Left renal pelvis (tissue), 4 donors: ENCODE data around the gene POC1A. TPM values are rescaled to one million over a fixed set of nuclear protein-coding genes. Genes with fewer than 3 reads are reported as not detected.

Source experiments
- DNase-seq, 4 donors: peaks; one replicate each; pipeline ENCODE4 v3.0.0-alpha.2; 2013; ENCODE audit warnings: low read depth in 4 of 4, low spot score in 3 of 4
- polyA plus RNA-seq, 4 donors: library from polyadenylated mRNA; unstranded; fragments of 120-200 nt; gene quantifications; one replicate each; pipeline ENCODE4 v1.2.1, GENCODE V29; 2013; ENCODE audit not compliant: insufficient read length in 4 of 4

POC1A gene
- polyA plus RNA-seq, 4 donors = 6.7 to 8.9 (median 7.6) TPM

DNA sequence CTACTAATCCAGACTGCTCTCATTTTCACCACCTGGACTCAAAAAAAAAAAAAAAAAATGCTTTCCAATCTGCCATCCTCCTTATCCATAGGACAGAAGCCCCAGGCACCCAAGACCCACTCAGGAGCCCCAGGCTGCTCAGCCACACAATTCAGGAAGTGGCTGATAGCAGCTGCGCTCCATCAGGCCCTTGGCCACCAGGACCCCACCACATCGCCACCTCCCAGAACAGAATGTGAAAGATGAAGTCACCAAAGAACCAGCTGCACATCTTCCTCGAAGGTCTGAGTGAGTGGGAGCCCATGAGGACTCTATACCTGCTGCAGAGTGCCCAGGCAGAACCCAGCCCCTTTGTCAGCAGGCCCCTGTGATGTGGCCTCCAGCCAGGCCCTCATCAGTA lies 19.5 kb downstream of the POC1A start:
- no peak for DNase-seq

DNA sequence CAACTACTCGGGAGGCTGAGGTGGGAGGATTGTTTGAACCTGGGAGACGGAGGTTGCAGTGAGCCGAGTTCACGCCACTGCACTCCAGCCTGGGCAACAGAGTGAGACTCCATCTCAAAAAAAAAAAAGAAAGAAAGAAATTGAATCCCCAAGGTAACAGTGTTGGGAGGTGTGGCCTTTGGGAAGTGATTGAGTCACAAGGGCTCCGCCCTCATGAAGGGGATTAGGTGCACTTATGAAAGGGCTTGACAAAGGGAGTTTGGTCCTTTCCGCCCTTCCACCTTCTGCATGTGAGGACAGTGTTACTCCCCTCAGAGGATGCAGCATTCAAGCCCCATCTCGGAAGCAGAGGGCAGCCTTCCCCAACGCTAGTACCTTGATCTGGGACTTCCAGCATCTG lies 21.3 kb downstream of the POC1A start:
- no peak for DNase-seq

DNA sequence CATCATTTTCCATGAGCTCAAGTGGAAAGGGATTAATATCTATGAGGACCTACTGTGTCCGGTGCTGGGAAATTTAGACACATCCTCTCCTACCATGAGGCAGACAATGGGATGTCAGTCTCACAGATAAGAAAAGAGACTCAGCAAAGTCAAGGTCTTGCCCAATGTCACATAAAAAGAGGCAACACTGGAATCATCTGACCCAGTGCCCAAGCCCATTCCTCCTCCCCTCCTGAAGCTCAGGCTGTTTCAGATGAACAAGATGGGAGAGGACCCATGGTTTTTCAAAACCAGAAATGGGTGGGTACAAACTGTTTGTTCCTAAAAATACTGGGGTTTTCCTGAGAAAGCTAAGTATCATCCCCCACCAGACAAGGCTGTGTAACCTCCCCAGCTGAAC lies 22.2 kb downstream of the POC1A start:
- no peak for DNase-seq

DNA sequence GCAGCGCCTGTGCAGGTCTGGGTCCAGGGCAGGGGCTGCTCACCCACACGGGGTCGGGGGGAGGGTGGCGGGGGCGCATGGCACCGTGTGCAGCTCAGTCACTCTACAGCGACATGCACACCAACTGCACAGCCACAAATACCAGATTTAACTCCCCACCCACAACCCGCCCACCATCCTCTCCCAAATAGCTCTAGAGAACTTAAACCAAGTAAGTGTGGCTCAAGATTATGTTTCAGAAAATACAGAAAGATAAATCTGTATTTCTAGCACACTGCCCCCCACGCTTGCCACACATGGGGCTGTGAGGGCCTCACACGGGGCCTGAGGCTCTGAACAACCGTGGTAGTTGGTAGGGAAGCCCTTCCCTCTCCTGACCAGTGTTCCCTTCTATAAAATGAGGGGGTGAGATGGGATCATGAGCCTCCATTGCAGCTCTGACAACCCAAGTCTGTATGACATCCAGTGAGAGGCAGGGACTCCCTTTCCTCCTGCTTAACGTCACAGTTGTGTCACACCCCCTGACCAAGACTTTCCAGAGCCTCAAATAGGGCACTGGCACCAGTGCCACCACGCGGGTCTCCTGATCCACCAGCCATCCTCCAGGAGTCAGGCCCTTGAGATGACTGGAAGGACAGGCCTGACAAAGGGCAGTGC lies 23.1 kb downstream of the POC1A start:
- DNase-seq = no peak

DNA sequence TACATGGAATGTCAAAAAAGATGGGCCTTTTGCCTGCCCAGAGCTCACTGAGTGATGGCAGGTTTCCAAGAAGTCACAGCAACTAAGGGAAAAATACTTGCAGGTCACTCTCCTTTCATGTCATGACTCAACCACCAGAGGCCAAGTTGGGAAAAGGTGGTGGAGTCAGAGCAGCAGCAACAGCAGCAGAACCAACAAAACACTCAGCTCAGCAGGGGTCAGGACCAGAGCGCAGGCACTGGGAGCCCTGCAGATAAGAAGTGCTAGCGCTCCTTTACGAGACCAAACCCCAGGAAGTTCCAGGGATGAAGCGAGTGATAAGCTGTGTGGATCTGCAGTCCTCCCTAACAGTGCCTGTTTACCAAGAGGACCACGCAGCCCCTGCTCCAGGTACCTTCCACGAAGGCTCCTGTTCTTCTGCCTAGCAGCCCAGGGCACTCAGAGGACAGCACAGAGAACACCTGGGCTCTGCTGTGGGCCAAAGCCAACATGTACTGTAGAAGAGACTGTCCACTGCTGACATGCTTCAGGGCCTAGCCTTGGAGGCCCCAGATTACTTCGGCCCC lies 26.0 kb downstream of the POC1A start:
- no peak for DNase-seq

DNA sequence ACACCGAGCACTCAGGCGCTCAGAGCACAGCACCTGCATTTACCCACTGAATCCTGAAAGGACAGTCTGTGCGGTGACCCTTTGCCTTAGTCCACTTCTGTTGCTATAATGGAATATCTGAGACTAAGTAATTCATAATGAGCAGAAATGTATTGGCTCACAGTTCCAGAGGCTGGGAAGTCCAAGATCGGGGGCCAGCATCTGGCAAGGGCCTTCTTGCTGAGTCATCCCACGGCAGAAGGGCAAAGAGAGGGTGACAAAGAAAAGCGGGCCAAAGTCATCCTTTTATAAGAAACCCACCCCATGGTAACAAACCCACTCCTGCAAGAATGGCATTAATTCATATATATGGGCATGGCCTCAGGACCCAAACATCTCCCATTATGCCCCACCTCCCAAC lies 27.7 kb downstream of the POC1A start:
- no peak for DNase-seq

DNA sequence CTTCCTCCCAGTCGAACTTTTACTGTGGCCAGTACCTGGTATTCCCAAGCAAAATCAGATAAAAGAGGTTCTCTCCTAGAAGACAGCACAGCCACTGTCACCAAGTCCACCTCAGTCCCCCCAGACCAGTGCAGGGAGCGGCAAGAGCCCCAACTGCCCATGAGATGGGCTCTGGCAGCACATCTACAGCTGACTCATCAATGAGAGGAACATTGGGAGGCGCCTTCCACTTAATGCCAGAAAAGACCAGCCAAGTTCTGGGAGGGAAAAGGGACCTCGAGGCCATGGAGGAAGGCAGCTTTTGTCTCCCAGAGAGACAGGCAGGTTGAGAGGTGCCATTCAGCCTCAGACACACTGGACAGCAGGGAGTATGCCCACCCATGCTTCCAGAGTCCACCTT lies 28.2 kb downstream of the POC1A start:
- no peak for DNase-seq

DNA sequence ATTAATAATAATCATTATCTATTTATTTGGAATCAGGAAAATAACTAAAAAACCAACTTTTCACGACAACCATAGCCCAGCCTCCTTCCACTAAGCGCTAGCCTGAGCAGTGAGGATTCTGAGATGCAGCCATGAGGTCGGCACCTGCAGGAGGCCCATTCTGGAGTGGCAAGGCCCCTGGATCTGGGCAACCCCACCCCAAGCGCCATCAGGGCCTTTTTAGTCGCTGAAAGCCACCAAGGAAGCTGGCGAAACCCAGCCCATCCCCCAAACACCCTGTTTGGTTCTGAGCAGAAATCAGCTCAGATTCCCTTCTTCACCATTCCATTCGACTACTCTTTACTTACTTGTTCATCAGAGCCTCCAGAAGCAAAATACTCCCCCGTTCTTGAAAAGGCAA lies 29.5 kb downstream of the POC1A start:
- DNase-seq = no peak

DNA sequence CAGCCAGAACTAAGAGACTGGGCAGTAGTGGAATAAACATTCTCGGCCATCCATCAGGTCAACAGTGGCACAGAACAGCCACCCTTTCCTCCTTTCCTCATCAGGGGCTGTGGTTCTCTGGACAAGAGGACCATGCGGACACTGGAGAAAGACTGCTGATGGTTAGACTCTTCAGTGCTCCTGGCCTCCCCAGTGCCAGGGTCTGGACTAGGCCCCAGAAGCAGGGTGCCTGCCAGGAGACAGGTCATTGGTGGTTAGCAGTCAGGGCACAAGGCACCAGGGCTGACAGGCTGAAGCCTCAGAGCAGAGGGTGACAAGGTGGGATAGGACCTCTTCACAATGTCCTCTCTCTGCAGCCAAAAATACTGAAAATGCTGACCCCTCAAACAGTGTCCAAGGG lies 30.1 kb downstream of the POC1A start:
- no peak for DNase-seq

DNA sequence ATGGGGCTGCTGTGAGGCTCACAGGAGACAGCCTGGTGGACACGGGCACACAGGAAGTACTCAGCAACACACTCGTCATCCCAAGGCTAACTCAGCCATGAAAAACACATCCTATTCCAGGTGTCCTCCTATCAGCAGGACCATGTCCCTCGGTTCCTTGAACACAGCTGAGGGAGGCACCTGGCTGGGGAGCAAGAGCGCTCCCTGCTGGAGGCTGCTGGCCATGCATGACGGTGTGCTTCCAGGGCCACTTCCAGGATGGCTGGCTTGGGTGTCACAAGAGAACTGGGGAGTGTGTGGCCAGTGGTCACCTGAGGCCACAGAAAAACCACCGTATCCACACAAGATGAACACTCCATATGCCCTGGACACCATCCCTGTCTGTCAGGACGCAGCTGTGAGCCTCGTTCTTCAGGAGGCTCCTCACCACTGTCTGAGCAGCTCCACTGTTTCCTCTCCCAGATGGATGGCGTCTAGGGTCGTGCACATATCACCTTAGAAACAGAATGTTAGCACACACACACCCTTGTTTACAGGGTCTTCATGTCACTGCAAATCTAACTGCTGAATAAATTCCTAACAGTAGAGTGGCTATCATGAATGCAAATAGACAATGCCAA lies 31.0 kb downstream of the POC1A start:
- peak; percentile 22 to 47 (median 39) for DNase-seq

DNA sequence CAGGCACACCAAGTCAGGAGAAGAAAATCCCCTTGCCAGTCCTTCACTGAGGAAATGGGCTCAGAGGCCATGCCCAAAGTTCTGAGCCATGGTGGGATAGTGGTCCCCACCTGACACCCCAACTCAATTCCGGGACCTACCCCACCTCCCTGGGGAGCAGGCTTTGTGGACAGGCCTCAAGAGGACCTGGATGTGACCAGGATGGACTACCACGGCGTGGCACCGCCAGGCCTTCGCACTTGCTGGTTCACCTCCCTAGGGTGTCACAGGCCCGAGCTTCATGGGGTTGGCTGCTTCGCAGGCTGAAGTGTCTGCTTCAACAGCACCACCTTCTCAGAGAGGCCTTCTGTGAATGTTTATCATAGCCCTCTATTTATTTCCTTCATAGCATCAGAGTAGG lies 31.7 kb downstream of the POC1A start:
- no peak for DNase-seq

DNA sequence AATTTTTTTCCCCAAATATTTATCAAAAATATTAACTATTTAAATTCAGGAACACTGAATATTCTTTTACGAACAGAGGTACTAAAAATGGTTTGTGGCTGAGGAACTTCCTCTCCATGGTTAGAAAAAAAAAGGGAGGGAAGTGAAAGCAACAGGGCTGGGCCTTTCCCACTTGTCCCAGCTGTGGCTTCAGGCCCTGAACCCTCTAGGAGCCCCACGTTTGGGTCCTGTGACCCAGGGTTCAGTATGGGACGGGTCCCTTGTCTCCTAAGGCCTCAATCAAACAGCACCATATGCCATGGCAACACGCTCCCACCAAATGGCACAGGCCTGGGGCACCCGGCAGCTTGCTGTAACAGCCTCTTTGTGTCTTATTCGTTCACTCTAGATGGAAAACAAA lies 32.4 kb downstream of the POC1A start:
- DNase-seq = no peak

DNA sequence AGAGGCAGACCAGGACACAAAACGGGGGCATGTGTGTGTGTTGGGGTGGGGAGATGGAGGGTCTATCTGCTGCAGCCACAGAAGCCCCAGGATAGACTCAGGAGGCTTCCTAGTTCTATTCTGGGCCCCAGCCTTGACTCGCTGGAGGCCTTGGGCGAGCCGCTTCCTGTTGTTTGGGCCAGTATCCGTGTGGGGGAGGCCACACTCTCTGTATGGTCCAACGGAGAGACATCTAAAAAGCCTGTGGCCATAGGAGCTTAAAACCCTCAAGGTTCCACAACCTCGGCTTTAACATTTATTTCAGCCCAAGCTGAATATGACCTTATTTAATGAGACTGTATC lies 32.8 kb downstream of the POC1A start:
- no peak for DNase-seq

DNA sequence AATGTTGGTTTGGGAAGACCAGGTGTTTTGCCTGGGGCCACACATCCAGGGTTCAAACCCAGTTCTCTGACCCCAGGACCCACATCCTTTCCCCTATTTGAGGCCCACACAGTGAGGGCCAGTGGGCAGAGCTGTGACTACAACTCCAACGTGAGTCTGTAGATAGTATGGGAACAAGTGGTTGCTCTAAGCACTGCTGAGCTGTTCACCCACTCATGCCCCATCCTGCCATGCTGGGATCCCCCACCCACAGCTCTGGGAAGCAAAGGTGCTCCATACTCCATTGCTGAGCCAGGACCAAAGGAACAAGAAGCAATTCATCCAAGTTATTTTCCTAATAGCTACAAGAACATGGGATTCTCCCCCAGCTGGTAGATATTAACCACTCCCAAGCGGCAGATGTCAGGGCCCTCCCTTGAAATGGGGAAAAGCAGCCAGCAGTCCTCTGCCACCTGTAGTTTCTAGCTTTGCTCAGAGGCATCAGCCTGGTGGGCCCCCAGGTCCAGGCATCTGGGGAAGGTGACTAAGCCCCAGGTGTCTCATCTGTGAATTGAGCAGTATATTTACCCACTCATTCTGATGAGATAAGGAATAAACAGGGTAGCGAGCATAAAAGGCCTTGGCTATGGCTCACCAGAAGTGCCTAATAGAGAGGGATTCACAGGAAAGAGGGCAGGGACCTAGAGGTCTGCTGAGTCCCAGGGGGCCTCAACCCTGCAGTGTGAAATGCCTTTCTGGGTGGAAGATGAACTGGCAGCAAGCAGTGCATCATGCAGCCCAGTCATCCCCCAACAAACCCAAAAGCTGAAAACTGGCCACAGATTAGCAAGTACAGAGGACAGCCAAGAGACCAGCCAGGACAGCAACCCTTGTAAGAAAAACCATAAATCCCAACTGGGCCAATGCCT lies 33.4 kb downstream of the POC1A start:
- DNase-seq = no peak

DNA sequence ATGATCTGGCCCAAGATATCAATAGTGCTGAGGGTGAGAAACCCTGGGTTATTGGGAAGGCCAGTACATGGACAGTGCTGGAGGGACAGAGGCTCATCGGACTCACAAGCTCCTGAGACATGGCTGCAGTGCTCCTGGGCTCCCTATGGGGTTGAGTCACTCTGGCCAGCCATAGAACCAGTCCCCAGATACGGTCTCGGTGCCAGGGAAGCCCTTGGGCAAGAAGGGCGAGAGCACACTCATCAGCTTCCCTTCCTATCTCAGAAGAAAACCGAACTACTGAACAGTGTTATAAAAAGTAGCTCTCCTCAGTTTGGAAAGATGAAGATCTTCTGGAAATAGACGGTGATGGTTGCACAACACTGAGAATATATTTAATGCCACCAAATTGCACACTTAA lies 34.4 kb downstream of the POC1A start:
- no peak for DNase-seq

DNA sequence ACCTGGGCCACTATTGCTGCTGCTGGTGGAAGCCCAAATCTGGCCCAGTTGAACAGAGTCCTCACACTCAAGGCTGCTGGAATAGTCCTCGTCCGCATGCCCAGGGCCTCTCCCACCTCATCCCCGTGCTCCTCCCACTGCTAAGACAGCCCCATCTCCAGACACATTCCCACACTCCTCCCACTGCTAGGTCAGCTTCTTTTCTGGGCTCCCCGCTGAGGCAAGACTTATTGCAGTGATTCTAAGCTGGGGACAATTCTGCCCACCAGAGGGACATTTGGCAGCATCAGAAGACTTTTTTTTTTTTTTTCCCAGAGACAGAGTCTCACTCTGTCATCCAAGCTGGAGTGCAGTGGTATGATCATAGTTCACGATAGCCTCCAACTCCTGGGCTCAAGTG lies 35.1 kb downstream of the POC1A start:
- no peak for DNase-seq

DNA sequence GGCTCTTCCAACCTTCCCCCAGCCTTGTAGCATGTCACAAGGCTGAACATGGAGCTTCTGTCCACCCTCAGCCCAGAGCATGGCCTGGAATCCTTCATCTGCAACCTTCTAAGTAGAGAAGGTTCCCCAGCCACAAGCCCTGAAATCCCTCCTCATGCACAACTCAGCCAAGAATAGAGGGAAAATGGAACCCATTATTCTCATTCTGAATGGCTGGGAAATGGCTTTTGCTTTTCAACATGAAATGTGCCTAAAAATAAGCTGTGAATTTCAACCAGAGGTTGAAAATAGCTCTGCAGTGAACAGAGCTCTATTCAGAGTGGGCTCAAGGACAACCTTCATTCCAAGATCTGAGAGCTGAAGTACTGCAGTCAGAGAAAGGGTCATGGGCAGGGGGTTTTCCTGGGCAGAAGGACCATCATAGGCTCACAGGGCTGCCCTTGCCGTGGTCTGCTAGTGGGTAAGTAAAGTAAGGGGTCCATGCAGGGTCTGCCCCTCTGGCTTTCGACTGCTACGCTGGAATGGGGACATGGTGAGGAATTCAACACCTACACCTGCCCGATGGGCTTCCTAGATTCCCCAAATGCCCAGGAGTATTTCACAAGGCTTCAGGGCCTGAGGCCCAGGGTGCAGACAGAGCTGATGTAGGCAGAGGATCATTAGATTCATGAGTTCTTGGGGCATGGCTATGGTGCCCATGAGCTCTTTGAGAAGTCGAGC lies 35.9 kb downstream of the POC1A start:
- no peak for DNase-seq

DNA sequence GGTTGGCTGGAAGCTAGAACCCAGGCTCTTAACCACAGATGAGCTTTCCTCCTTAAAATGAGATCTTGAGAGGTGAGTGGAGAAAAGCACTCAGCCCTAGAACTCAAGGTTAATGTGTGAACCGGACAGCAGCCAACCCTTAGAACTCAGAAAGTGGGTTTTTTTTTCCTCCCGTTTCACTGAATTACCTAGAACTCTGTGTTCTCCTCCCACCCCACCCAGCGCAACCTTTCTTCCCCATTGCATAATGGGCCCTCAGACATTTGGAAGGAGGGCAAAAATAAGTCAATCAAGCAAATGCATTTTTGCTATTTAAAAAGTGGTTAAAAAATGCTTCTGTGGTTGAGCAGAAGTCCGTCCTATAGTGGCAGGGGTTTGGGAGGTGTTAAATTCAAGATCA lies 36.7 kb downstream of the POC1A start:
- no peak for DNase-seq

DNA sequence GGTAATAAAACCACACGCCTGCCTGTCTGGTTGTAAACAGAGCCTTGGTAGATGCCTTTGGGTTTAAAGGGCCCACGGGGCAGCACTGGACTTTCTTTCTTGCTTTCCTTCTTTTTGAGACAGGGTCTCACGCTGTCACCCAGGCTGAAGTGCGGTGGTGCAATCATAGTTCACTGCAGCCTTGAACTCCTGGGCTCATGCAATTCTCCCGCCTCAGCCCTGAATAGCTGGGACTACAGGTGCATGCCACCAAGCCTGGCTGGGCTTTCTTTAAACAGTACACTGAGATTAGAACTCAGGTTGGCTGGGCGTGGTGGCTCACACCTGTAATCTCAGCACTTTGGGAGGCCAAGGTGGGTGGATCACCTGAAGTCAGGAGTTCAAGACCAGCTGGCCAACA lies 42.2 kb downstream of the POC1A start:
- no peak for DNase-seq

DNA sequence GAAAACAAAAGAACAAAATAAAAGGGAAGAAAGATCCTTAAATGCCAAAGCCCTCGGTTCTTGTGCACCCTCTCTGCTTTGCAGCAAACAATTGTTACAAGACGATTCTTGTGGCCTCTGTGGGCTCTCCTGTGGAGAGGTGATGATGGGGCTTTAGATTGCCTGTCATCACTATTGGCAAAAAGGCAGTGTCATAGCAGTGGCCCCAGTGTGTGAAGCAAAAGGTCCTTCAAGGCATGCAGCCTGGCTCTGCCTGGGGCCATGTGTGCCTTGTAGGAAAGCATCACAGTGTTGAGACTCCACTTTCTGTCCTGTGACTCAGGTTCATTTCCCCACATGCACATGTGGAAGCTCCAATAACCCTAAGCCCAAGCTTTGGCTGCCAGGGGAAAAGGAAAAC lies 43.7 kb downstream of the POC1A start:
- DNase-seq = no peak
